ENCODE data around the gene DNMT1.
A peak's percentile ranks its signal among the peaks of the same experiment; 100 is the strongest.
"Not testable (repeated sequence)": the region's sequence is repeated elsewhere in the genome, so short reads cannot be mapped to it uniquely, and the experiment has no call there.

DNMT1 gene

GRCh38 chr19:10183926-10184325, 10.8 kb downstream of the DNMT1 start:
- no peak for DNase-seq (ENCODE audit: low read depth in 2 of 2)

GRCh38 chr19:10182847-10183246, 11.9 kb downstream of the DNMT1 start:
- no peak for DNase-seq (ENCODE audit: low read depth in 2 of 2)

GRCh38 chr19:10182076-10182475, 12.7 kb downstream of the DNMT1 start:
- DNase-seq (ENCODE audit: low read depth in 2 of 2): no peak

- no peak for DNase-seq (ENCODE audit: low read depth in 2 of 2)
These were observed 14.3 kb downstream of the DNMT1 start for GRCh38 chr19:10180459-10180858.

GRCh38 chr19:10180024-10180423, 14.7 kb downstream of the DNMT1 start:
- DNase-seq (ENCODE audit: low read depth in 2 of 2): not testable (repeated sequence)

GRCh38 chr19:10173527-10173926, 21.2 kb downstream of the DNMT1 start:
- DNase-seq (ENCODE audit: low read depth in 2 of 2): no peak

- no peak for DNase-seq (ENCODE audit: low read depth in 2 of 2)
These were observed 26.3 kb downstream of the DNMT1 start for GRCh38 chr19:10168386-10168948.

GRCh38 chr19:10167459-10167858, 27.3 kb downstream of the DNMT1 start:
- DNase-seq (ENCODE audit: low read depth in 2 of 2): no peak

- DNase-seq (ENCODE audit: low read depth in 2 of 2): not testable (repeated sequence)
These were observed 28.3 kb downstream of the DNMT1 start for GRCh38 chr19:10166501-10166900.

- DNase-seq (ENCODE audit: low read depth in 2 of 2): no peak
These were observed 28.7 kb downstream of the DNMT1 start for GRCh38 chr19:10166046-10166445.

- DNase-seq (ENCODE audit: low read depth in 2 of 2): no peak
These were observed 31.2 kb downstream of the DNMT1 start for GRCh38 chr19:10163536-10163935.

- DNase-seq (ENCODE audit: low read depth in 2 of 2): no peak
These were observed 35.1 kb downstream of the DNMT1 start for GRCh38 chr19:10159610-10160009.

- DNase-seq (ENCODE audit: low read depth in 2 of 2): no peak
These were observed 36.3 kb downstream of the DNMT1 start for GRCh38 chr19:10158485-10158884.

GRCh38 chr19:10158071-10158470, 36.7 kb downstream of the DNMT1 start:
- no peak for DNase-seq (ENCODE audit: low read depth in 2 of 2)

- DNase-seq (ENCODE audit: low read depth in 2 of 2): no peak
These were observed 38.9 kb downstream of the DNMT1 start for GRCh38 chr19:10155839-10156238.

- DNase-seq (ENCODE audit: low read depth in 2 of 2): no peak
These were observed 42.7 kb downstream of the DNMT1 start for GRCh38 chr19:10152100-10152499.

GRCh38 chr19:10151521-10151920, 43.2 kb downstream of the DNMT1 start:
- DNase-seq (ENCODE audit: low read depth in 2 of 2): no peak

GRCh38 chr19:10149427-10149826, 45.3 kb downstream of the DNMT1 start:
- no peak for DNase-seq (ENCODE audit: low read depth in 2 of 2)

- DNase-seq (ENCODE audit: low read depth in 2 of 2): no peak
These were observed 48.6 kb downstream of the DNMT1 start for GRCh38 chr19:10146142-10146541.

- no peak for DNase-seq (ENCODE audit: low read depth in 2 of 2)
These were observed 49.7 kb downstream of the DNMT1 start for GRCh38 chr19:10145031-10145430.

GRCh38 chr19:10144361-10144760, 50.4 kb downstream of the DNMT1 start:
- no peak for DNase-seq (ENCODE audit: low read depth in 2 of 2)

GRCh38 chr19:10143681-10144080, 51.1 kb downstream of the DNMT1 start:
- no peak for DNase-seq (ENCODE audit: low read depth in 2 of 2)

GRCh38 chr19:10142701-10143375, 51.9 kb downstream of the DNMT1 start:
- DNase-seq (ENCODE audit: low read depth in 2 of 2): peak in 1 of 2 donors; percentile 14

- DNase-seq (ENCODE audit: low read depth in 2 of 2): no peak
These were observed 52.8 kb downstream of the DNMT1 start for GRCh38 chr19:10141973-10142372.

Data from stimulated activated CD8-positive, alpha-beta memory T cell treated with anti-CD3 and anti-CD28 coated beads, Interleukin-7, amount 100 ng/mL, for 4 hours (primary cell).